Measurements from ENCODE around the gene ASIC2.
"Not testable (repeated sequence)": the region's sequence is repeated elsewhere in the genome, so short reads cannot be mapped to it uniquely, and the experiment has no call there.

The ASIC2 gene

DNA sequence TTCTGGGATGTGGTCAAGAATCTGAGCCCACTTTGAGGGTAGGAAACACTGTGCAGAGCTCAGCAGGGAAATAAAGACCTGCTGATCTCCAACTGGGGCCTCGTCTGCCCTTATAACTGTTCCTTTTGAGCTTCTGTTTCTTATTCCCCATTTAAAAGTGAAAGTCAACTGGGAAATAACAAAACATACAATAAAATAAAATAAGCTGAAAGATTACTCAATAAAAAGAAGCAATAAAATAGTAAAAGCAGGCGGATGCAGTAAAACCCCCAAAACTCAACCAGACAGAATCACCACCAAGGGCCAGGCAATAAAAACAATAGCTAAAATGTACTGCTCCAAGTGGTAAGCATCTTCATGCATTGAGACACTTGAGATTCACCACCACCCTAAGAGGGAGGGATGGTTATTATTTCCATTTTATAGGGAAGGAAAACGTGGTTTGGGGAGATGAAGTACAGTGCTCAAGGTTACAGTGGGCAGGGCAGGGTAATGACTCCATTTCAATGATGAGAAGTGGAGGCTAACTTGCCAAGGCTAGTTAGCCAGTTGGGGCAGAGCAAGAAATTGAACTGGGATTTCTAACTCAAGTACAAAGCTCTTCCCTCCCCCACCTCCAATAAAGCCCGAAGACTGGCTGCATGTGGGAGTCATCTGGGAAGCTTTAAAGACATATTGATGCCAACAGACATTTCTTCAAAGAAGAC, 307.9 kb downstream of the ASIC2 start:
- in situ Hi-C loops (cut with MboI; ENCODE audit: low pct_unique_long_range_greater_than_20kb, low sequenced_read_pairs) = no loop called here
- DNase-seq = no peak

DNA sequence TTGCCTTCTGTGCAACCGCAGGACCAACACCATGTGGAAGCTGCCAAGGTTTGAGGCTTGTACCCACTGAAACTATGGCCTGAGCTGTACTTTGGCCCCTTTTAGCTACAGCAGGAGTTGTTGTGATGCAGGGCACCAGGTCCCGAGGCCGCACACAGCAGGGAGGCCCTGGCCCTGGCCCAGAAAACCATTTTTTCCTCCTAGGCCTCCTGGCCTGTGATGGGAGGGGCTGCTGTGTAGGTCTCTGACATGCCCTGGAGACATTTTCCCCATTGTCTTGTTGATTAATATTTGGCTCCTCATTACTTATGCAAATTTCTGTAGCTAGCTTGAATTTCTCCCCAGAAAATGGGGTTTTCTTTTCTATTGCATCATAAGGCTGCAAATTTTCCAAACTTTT, 311.5 kb downstream of the ASIC2 start:
- in situ Hi-C loops (cut with MboI; ENCODE audit: low pct_unique_long_range_greater_than_20kb, low sequenced_read_pairs); DNase-seq: not testable (repeated sequence)

GRCh38 chr17:32980230-32980629, 312.9 kb downstream of the ASIC2 start:
- no peak for DNase-seq
- in situ Hi-C loops (cut with MboI; ENCODE audit: low pct_unique_long_range_greater_than_20kb, low sequenced_read_pairs) = no loop called here

- in situ Hi-C loops (cut with MboI; ENCODE audit: low pct_unique_long_range_greater_than_20kb, low sequenced_read_pairs) = no loop called here
Measured at GRCh38 chr17:32976605-32977004, 316.5 kb downstream of the ASIC2 start.

GRCh38 chr17:32976131-32976530, 317.0 kb downstream of the ASIC2 start:
- in situ Hi-C loops (cut with MboI; ENCODE audit: low pct_unique_long_range_greater_than_20kb, low sequenced_read_pairs) = no loop called here
- no peak for DNase-seq

More at GRCh38 chr17:32976605-32977004, 316.5 kb downstream of the ASIC2 start:
- DNase-seq = no peak

DNA sequence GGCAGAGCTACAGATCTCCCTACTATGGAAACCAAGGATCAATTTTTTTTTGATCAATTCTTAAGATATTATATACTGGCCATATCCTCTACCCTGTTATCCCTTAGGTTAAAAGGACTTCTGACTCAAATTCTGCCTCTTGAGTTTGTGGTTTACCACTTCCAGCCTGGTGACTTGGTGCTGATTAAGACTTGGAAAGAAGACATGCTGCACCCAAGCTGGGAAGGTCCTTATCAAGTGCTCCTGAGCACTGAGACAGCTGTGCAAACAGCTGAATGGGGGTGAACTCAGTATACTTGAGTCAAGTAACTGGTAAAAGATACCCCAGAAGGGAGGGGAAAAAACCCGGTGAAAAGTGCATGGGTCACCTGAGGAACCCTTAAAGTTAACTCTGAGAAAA, 321.9 kb downstream of the ASIC2 start:
- in situ Hi-C loops (cut with MboI; ENCODE audit: low pct_unique_long_range_greater_than_20kb, low sequenced_read_pairs) = no loop called here
- DNase-seq = no peak

DNA sequence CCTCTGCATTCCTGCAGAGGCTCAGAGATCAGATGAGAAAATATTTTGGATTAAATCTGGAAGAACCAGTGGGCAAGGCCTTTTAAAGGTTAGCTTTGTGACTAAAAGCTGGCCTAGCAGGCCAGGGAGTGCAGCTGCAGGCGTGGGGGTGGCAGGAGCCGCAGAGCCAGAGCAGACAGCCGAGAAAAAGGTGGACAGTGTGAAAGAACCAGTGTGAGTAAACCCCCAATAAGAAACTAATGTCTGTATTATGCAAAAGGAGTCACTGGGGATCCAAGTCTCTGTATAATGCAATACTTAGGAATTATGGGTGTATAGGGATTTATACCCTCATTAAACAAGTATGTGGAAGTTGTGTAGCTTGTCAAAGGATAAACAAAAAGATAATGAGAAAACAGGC, 322.8 kb downstream of the ASIC2 start:
- no peak for DNase-seq
- in situ Hi-C loops (cut with MboI; ENCODE audit: low pct_unique_long_range_greater_than_20kb, low sequenced_read_pairs) = no loop called here

GRCh38 chr17:32969231-32969630, 323.9 kb downstream of the ASIC2 start:
- DNase-seq; in situ Hi-C loops (cut with MboI; ENCODE audit: low pct_unique_long_range_greater_than_20kb, low sequenced_read_pairs): not testable (repeated sequence)

GRCh38 chr17:32964541-32964940, 328.6 kb downstream of the ASIC2 start:
- in situ Hi-C loops (cut with MboI; ENCODE audit: low pct_unique_long_range_greater_than_20kb, low sequenced_read_pairs) = no loop called here
- no peak for DNase-seq

All from KBM-7 (cell line).